Gastrocnemius medialis (tissue), 4 donors: ENCODE measurements around the gene PIPOX. TPM values are rescaled to one million over a fixed set of nuclear protein-coding genes. Genes with fewer than 3 reads are reported as not detected.

Source experiments
- ATAC-seq, 2 donors: fragments of 150-250 bp; one replicate each; pipeline ENCODE4 v1.9.1; 2016
- DNase-seq, 2 donors: peaks; one replicate each; pipeline ENCODE4 v3.0.0-alpha.2; 2019
- H3K27ac ChIP-seq, 4 donors: fragments of 200-600 bp; sonication (generic); 1 replicate in 1 of 4; 2 replicates in 3 of 4; pipeline ENCODE4 v1.5.1; 2016 to 2018; ENCODE audit warnings: mild to moderate bottlenecking in 2 of 4, moderate library complexity in 1 of 4
- H3K27me3 ChIP-seq, 3 donors: fragments of 200-600 bp; sonication (generic) in 2 of 3; 1 replicate in 1 of 3; 2 replicates in 2 of 3; pipeline versions ENCODE4 v1.5.1 to v1.6.0; 2016 to 2019; ENCODE audit warnings: mild to moderate bottlenecking in 1 of 3, moderate library complexity in 1 of 3
- H3K36me3 ChIP-seq, 2 donors: fragments of 200-600 bp; sonication (generic) in 1 of 2; one replicate each; pipeline ENCODE4 v1.5.1; 2017 to 2018
- H3K4me1 ChIP-seq, 2 donors: fragments of 200-600 bp; sonication (generic) in 1 of 2; one replicate each; pipeline ENCODE4 v1.5.1; 2016 to 2017; ENCODE audit warnings: mild to moderate bottlenecking in 2 of 2
- H3K4me3 ChIP-seq, 4 donors: fragments of 200-600 bp; sonication (generic) in 3 of 4; 1 replicate in 1 of 4; 2 replicates in 3 of 4; pipeline ENCODE4 v1.5.1; 2016 to 2019; ENCODE audit warnings: mild to moderate bottlenecking in 2 of 4
- H3K9me3 ChIP-seq, 3 donors: fragments of 200-600 bp; sonication (generic) in 2 of 3; 1 replicate in 1 of 3; 2 replicates in 2 of 3; pipeline ENCODE4 v1.5.1; 2016 to 2019
- CTCF ChIP-seq, 5 experiments: fragments of 450-650 bp in 3 of 5; fragments of 200-600 bp in 2 of 5; sonication (generic) in 2 of 5; IDR thresholded peaks in 4 of 5; conservative IDR thresholded peaks in 1 of 5; 1 replicate in 4 of 5; 2 replicates in 1 of 5; pipeline ENCODE4 v1.5.1; 2016 to 2019; ENCODE audit warnings: antibody characterized with exemption in 5 of 5, mild to moderate bottlenecking in 3 of 5, moderate library complexity in 3 of 5
- POLR2A ChIP-seq, 2 donors: fragments of 450-650 bp; IDR thresholded peaks; one replicate each; pipeline ENCODE4 v1.6.1; 2017; ENCODE audit warnings: antibody characterized with exemption in 2 of 2, mild to moderate bottlenecking in 2 of 2, moderate library complexity in 2 of 2
- in situ Hi-C, 4 donors: fragments of 200-750 bp; cut with MboI; loops; one replicate each; pipeline versions ENCODE4 v1.15.0 to v1.8.0; 2017; ENCODE audit warnings: low sequenced_read_pairs in 4 of 4
- intact Hi-C: fragments of 100-400 bp; cut with DNase I; formaldehyde crosslinking; loops from one replicate; pipeline ENCODE4 v1.15.1; 2023; ENCODE audit warnings: low total_unique reads
- total RNA-seq, 4 donors: library from RNA; depleted of rRNA; stranded (reverse); fragments of >200 nt; gene quantifications; one replicate each; pipeline versions ENCODE4 v1.1.0 to v1.2.3, GENCODE V29; 2016

PIPOX gene
- total RNA-seq, 4 donors from 2014 or later: 0.42 to 2.4 (median 1.1) TPM

- in situ Hi-C loops: no loop called here
- Histone ChIP-seq H3K4me1 (peaks cover 0 to under 1% of the 10 kb centered on the region in 2 donors), H3K9me3 (no peaks in the 10 kb centered on the region), H3K36me3 (no peaks in the 10 kb centered on the region), H3K27me3 (peaks cover 12 to 14% (median 13%) of the 10 kb centered on the region in 3 donors), H3K4me3 (no peak overlapping the region), H3K27ac (no peak overlapping the region)
- no peak for ATAC-seq
- intact Hi-C loops: no loop called here
- DNase-seq: no peak
- no peak for TF ChIP-seq POLR2A (IDR thresholded peaks at IDR 0.05)
- TF ChIP-seq CTCF (IDR thresholded peaks at IDR 0.05 in 4 of 5, conservative IDR thresholded peaks at IDR 0.05 in 1 of 5): no peak
Measured at GRCh38 chr17:28999206-28999605, 43.7 kb upstream of the PIPOX start.

GRCh38 chr17:29000973-29001372 is 42.0 kb upstream of the PIPOX start:
- in situ Hi-C loops: no loop called here
- no peak for ATAC-seq

GRCh38 chr17:29002811-29003210 is 40.1 kb upstream of the PIPOX start:
- Histone ChIP-seq H3K9me3 (no peaks in the 10 kb centered on the region), H3K4me3 (no peak overlapping the region), H3K27me3 (peaks cover 37 to 45% (median 39%) of the 10 kb centered on the region in 3 donors), H3K36me3 (no peaks in the 10 kb centered on the region), H3K4me1 (no peaks in the 10 kb centered on the region), H3K27ac (no peak overlapping the region)
- in situ Hi-C loops (no loop called here), intact Hi-C loops (no loop called here)
- no peak for ATAC-seq
- no peak for DNase-seq
- TF ChIP-seq CTCF (IDR thresholded peaks at IDR 0.05 in 4 of 5, conservative IDR thresholded peaks at IDR 0.05 in 1 of 5) (no peak), POLR2A (IDR thresholded peaks at IDR 0.05) (no peak)

More at GRCh38 chr17:29000973-29001372, 42.0 kb upstream of the PIPOX start:
- intact Hi-C loops: no loop called here
- H3K9me3 ChIP-seq: no peaks in the 10 kb centered on the region
- no peak for TF ChIP-seq POLR2A (IDR thresholded peaks at IDR 0.05)
- no peak for TF ChIP-seq CTCF (IDR thresholded peaks at IDR 0.05 in 4 of 5, conservative IDR thresholded peaks at IDR 0.05 in 1 of 5)
- no peaks in the 10 kb centered on the region for H3K36me3 ChIP-seq
- DNase-seq: no peak
- H3K4me3 ChIP-seq: no peak overlapping the region
- no peaks in the 10 kb centered on the region for H3K4me1 ChIP-seq
- H3K27me3 ChIP-seq: peaks cover 23 to 27% (median 24%) of the 10 kb centered on the region in 3 donors
- H3K27ac ChIP-seq: no peak overlapping the region

GRCh38 chr17:29003289-29003688 is 39.7 kb upstream of the PIPOX start:
- H3K27ac ChIP-seq: no peak overlapping the region
- H3K27me3 ChIP-seq: peaks cover 41 to 50% (median 44%) of the 10 kb centered on the region in 3 donors
- DNase-seq (no peak), ATAC-seq (no peak)
- in situ Hi-C loops (no loop called here), intact Hi-C loops (no loop called here)
- no peaks in the 10 kb centered on the region for H3K9me3 ChIP-seq
- H3K4me3 ChIP-seq: no peak overlapping the region
- H3K36me3 ChIP-seq: no peaks in the 10 kb centered on the region
- TF ChIP-seq POLR2A (IDR thresholded peaks at IDR 0.05): no peak
- TF ChIP-seq CTCF (IDR thresholded peaks at IDR 0.05 in 4 of 5, conservative IDR thresholded peaks at IDR 0.05 in 1 of 5): no peak
- no peaks in the 10 kb centered on the region for H3K4me1 ChIP-seq

- H3K27ac ChIP-seq: no peak overlapping the region
- no peak for DNase-seq
- intact Hi-C loops (no loop called here), in situ Hi-C loops (no loop called here)
- no peak for TF ChIP-seq CTCF (IDR thresholded peaks at IDR 0.05 in 4 of 5, conservative IDR thresholded peaks at IDR 0.05 in 1 of 5)
- no peak for TF ChIP-seq POLR2A (IDR thresholded peaks at IDR 0.05)
- ATAC-seq: no peak
- peaks cover 46 to 55% (median 48%) of the 10 kb centered on the region in 3 donors for H3K27me3 ChIP-seq
- no peak overlapping the region for H3K4me3 ChIP-seq
- H3K4me1 ChIP-seq: no peaks in the 10 kb centered on the region
- H3K9me3 ChIP-seq: no peaks in the 10 kb centered on the region
- H3K36me3 ChIP-seq: no peaks in the 10 kb centered on the region
Measured at GRCh38 chr17:29004081-29004692, 38.8 kb upstream of the PIPOX start.
